Lower leg skin (tissue), 4 donors: ENCODE data around the gene PCDHGA11. TPM values are rescaled to one million over a fixed set of nuclear protein-coding genes. Genes with fewer than 3 reads are reported as not detected.
"Not testable (repeated sequence)": the region's sequence is repeated elsewhere in the genome, so short reads cannot be mapped to it uniquely, and the experiment has no call there.

Experiments
- DNase-seq, 2 donors: peaks; one replicate each; pipeline ENCODE4 v3.0.0-alpha.2; 2019; ENCODE audit warnings: low spot score in 2 of 2
- H3K4me3 ChIP-seq: fragments of 200-600 bp; sonication (generic); 2 replicates; pipeline ENCODE4 v1.5.1; 2017; ENCODE audit warnings: mild to moderate bottlenecking, low read depth; ENCODE audit not compliant: poor library complexity, severe bottlenecking
- POLR2A ChIP-seq, 2 donors: fragments of 450-650 bp; IDR thresholded peaks; one replicate each; pipeline ENCODE4 v1.6.1; 2016 to 2017; ENCODE audit warnings: antibody characterized with exemption in 2 of 2, mild to moderate bottlenecking in 1 of 2, moderate library complexity in 1 of 2
- WGBS, 2 donors: methylation state at CpG; one replicate each; pipeline ENCODE4 v1.1.5; 2018; 5-methylcytosine and 5-hydroxymethylcytosine counted together
- intact Hi-C: fragments of 100-400 bp; cut with DNase I; formaldehyde crosslinking; loops from one replicate; pipeline ENCODE4 v1.15.0; 2023; ENCODE audit warnings: low total_unique reads
- total RNA-seq, 4 donors: library from RNA; depleted of rRNA; stranded (reverse); fragments of >200 nt; gene quantifications; one replicate each; pipeline ENCODE4 v1.1.0, GENCODE V29; 2016
- TF ChIP-seq, protein P1 (sequence below), 3 donors: fragments of 450-650 bp; IDR thresholded peaks; one replicate each; pipeline ENCODE4 v1.5.1; 2016; ENCODE audit warnings: antibody characterized with exemption in 3 of 3, mild to moderate bottlenecking in 3 of 3, moderate library complexity in 2 of 3

PCDHGA11 gene
- total RNA-seq, 4 donors from 2014 or later: 3.2 to 6.9 (median 3.7) TPM

DNA sequence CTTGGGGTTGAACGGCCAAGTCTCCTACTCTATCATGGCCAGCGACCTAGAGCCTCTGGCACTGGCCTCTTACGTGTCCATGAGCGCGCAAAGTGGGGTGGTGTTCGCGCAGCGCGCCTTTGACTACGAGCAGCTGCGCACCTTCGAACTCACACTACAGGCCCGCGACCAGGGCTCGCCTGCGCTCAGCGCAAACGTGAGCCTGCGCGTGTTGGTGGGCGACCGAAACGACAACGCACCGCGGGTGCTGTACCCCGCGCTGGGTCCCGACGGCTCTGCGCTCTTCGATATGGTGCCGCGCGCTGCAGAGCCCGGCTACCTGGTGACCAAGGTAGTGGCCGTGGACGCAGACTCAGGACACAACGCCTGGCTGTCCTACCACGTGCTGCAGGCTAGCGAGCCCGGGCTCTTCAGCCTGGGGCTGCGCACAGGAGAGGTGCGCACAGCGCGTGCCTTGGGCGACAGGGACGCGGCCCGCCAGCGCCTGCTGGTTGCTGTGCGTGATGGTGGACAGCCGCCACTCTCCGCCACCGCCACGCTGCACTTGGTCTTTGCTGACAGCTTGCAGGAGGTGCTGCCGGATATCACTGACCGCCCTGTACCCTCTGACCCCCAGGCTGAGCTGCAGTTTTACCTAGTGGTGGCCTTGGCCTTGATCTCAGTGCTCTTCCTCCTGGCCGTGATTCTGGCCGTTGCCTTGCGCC is 21.1 kb upstream of the PCDHGA11 start:
- H3K4me3 ChIP-seq: no peak overlapping the region
- TF ChIP-seq, protein P1, sequence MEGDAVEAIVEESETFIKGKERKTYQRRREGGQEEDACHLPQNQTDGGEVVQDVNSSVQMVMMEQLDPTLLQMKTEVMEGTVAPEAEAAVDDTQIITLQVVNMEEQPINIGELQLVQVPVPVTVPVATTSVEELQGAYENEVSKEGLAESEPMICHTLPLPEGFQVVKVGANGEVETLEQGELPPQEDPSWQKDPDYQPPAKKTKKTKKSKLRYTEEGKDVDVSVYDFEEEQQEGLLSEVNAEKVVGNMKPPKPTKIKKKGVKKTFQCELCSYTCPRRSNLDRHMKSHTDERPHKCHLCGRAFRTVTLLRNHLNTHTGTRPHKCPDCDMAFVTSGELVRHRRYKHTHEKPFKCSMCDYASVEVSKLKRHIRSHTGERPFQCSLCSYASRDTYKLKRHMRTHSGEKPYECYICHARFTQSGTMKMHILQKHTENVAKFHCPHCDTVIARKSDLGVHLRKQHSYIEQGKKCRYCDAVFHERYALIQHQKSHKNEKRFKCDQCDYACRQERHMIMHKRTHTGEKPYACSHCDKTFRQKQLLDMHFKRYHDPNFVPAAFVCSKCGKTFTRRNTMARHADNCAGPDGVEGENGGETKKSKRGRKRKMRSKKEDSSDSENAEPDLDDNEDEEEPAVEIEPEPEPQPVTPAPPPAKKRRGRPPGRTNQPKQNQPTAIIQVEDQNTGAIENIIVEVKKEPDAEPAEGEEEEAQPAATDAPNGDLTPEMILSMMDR (IDR thresholded peaks at IDR 0.05): no peak
- TF ChIP-seq POLR2A (IDR thresholded peaks at IDR 0.05): no peak
- DNase-seq: no peak
- intact Hi-C loops: no loop called here
- WGBS, 2 donors: 31 to 33% methylated on average over 23 to 41 of the region's 61 CpGs

- DNase-seq: no peak
- TF ChIP-seq, protein P1 (IDR thresholded peaks at IDR 0.05): no peak
- no peak for TF ChIP-seq POLR2A (IDR thresholded peaks at IDR 0.05)
- 14 to 20% methylated on average over 26 to 27 of the region's 27 CpGs for WGBS, 2 donors
- H3K4me3 ChIP-seq: no peak within 1 kb of the TSS
- intact Hi-C loops: no loop called here
Measured at GRCh38 chr5:141402553-141403243, 18.2 kb upstream of the PCDHGA11 start, which contains the start of gene PCDHGA9. TSS of gene PCDHGA9 (plus strand) at chr5:141402778. CDS start at chr5:141402953, 175 bp downstream.

- 32 to 35% methylated on average over 22 of the region's 22 CpGs for WGBS, 2 donors
- DNase-seq: no peak
- TF ChIP-seq, protein P1 (IDR thresholded peaks at IDR 0.05): no peak
- no peak overlapping the region for H3K4me3 ChIP-seq
- intact Hi-C loops: no loop called here
Measured at GRCh38 chr5:141403387-141403786, 17.5 kb upstream of the PCDHGA11 start.

DNA sequence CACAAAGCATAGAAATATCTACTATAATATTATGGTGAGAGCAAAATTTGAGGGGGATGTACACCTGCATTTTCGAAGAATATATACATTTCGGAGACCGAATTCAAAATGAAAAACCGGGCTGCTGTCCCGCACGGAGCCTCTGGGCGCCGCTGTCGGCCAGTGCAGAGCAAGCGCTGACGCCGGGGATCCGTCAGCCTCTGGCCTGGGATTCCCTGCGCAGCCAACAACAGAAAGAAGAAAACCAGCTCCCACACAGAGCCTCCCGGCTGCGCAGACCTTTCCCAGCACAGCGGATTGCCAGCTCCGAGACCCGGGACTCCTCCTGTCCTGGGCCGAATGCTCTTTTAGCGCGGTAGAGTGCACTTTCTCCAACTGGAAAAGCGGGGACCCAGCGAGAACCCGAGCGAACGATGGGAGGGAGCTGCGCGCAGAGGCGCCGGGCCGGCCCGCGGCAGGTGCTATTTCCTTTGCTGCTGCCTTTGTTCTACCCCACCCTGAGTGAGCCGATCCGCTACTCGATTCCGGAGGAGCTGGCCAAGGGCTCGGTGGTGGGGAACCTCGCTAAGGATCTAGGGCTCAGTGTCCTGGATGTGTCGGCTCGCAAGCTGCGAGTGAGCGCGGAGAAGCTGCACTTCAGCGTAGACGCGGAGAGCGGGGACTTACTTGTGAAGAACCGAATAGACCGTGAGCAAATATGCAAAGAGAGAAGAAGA is 12.9 kb upstream of the PCDHGA11 start, which contains the start of gene PCDHGB6:
TSS of gene PCDHGB6 (plus strand) at position 232 of the 716 bp plus-strand sequence. CDS start at position 414, 182 bp downstream.
- 13 to 18% methylated on average over 35 to 39 of the region's 51 CpGs for WGBS, 2 donors
- DNase-seq, H3K4me3 ChIP-seq, intact Hi-C loops: not testable (repeated sequence)

- WGBS, 2 donors: 24 to 28% methylated on average over 28 to 38 of the region's 64 CpGs
- no peak overlapping the region for H3K4me3 ChIP-seq
- TF ChIP-seq, protein P1 (IDR thresholded peaks at IDR 0.05): no peak
- no peak for TF ChIP-seq POLR2A (IDR thresholded peaks at IDR 0.05)
- DNase-seq: no peak
- intact Hi-C loops: loop anchor here (10.0 kb wide), 1 partner anchor 145 kb away; no protein-coding TSS in a partner anchor
Measured at GRCh38 chr5:141409598-141410306, 11.1 kb upstream of the PCDHGA11 start.
